Calu3 (cell line): Measurements from ENCODE around the gene NDUFA13. TPM values are rescaled to one million over a fixed set of nuclear protein-coding genes. Genes with fewer than 3 reads are reported as not detected.

Experiments
- BruUV-seq: library from RNA; stranded (reverse); fragments of 400-500 nt; replicated peaks from 2 replicates; lab custom pipeline; 2021; lab: Mats Ljungman, UMichigan
- CTCF ChIA-PET: fragments of 300-600 bp; sonication (Branson Sonifier 250); formaldehyde crosslinking; loops from one replicate; lab custom pipeline; 2022; ENCODE audit warnings: antibody characterized with exemption; lab: Charles Lee
- DNase-seq: peaks from one replicate; pipeline ENCODE4 v3.0.0; 2022
- H3K27ac Mint-ChIP-seq: one replicate; pipeline ENCODE4 v1.8.0; 2022; ENCODE audit warnings: mixed read lengths; ENCODE audit not compliant: unreplicated experiment
- H3K27me3 Mint-ChIP-seq: one replicate; pipeline ENCODE4 v1.8.0; 2022; ENCODE audit warnings: mixed read lengths; ENCODE audit not compliant: unreplicated experiment
- H3K36me3 Mint-ChIP-seq: one replicate; pipeline ENCODE4 v1.8.0; 2022; ENCODE audit warnings: mild to moderate bottlenecking, moderate library complexity, mixed read lengths; ENCODE audit not compliant: insufficient read depth, unreplicated experiment
- H3K4me1 Mint-ChIP-seq: one replicate; pipeline ENCODE4 v1.8.0; 2022; ENCODE audit warnings: mild to moderate bottlenecking, low read depth, mixed read lengths; ENCODE audit not compliant: unreplicated experiment
- H3K4me3 Mint-ChIP-seq: one replicate; pipeline ENCODE4 v1.8.0; 2022; ENCODE audit warnings: mild to moderate bottlenecking, low read depth, moderate library complexity, mixed read lengths; ENCODE audit not compliant: unreplicated experiment
- H3K9me3 Mint-ChIP-seq: one replicate; pipeline ENCODE4 v1.8.0; 2022; ENCODE audit warnings: low read depth, mixed read lengths; ENCODE audit not compliant: unreplicated experiment
- intact Hi-C: fragments of 100-400 bp; cut with micrococcal nuclease; formaldehyde crosslinking; loops from one replicate; pipeline ENCODE4 v1.10.0; 2022; ENCODE audit not compliant: unreplicated experiment
- total RNA-seq: library from RNA; stranded (reverse); gene quantifications from 2 replicates; pipeline ENCODE4 v1.2.3, GENCODE V29; 2022
- TF ChIP-seq, protein P1 (sequence below): fragments of 200-600 bp; IDR thresholded peaks from one replicate; pipeline ENCODE4 v1.8.0; 2022; ENCODE audit warnings: antibody characterized with exemption; ENCODE audit not compliant: unreplicated experiment

Gene NDUFA13
- total RNA-seq, 1 experiment from 2014 or later: 191 TPM

DNA sequence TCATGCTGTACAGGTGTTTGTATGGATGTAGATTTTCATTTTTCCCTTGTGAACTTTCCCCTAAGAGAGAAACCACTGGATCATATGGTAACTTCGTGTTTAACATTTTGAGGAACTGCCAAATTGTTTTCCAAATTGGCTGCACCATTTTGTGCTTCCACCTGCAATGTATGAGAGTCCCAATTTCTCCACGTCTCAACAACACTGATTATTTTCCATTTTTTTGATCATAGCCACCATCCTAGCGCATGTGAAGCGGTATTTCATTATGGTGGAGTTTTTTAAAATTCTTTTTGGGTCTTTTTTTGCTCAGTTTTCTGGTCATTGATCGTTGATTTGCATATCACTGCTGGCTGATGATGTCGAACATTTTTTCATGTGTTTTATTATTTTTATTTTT is 5.0 kb downstream of the NDUFA13 start:
- intact Hi-C loops: no loop called here
- Mint-ChIP-seq H3K27me3 (no peaks in the 10 kb centered on the region), H3K36me3 (peaks cover 24% of the 10 kb centered on the region), H3K27ac (no peak overlapping the region), H3K4me3 (no peak overlapping the region), H3K9me3 (no peaks in the 10 kb centered on the region), H3K4me1 (no peaks in the 10 kb centered on the region)
- no TSS peak for BruUV-seq
- TF ChIP-seq, protein P1, sequence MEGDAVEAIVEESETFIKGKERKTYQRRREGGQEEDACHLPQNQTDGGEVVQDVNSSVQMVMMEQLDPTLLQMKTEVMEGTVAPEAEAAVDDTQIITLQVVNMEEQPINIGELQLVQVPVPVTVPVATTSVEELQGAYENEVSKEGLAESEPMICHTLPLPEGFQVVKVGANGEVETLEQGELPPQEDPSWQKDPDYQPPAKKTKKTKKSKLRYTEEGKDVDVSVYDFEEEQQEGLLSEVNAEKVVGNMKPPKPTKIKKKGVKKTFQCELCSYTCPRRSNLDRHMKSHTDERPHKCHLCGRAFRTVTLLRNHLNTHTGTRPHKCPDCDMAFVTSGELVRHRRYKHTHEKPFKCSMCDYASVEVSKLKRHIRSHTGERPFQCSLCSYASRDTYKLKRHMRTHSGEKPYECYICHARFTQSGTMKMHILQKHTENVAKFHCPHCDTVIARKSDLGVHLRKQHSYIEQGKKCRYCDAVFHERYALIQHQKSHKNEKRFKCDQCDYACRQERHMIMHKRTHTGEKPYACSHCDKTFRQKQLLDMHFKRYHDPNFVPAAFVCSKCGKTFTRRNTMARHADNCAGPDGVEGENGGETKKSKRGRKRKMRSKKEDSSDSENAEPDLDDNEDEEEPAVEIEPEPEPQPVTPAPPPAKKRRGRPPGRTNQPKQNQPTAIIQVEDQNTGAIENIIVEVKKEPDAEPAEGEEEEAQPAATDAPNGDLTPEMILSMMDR: no peak
- CTCF ChIA-PET: no interaction called here
- no peak for DNase-seq

DNA sequence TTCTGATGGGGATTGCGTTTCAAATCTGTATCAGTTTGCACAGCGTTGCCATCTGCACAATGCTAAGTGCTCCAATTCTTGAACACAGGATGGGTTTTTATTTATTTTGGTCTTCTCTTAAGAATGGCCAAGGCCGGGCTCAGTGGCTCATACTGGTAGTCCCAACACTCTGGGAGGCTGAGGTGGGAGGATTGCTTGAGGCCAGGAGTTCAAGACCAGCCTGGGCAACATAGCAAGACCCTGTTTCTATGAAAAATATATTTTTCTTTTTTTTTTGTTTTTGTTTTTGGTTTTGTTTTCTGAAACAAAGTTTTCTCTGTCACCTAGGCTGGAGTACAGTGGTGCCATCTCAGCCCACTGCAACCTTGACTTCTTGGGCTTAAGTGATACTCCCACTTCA is 7.2 kb downstream of the NDUFA13 start:
- peaks cover 18% of the 10 kb centered on the region for H3K36me3 Mint-ChIP-seq
- CTCF ChIA-PET: no interaction called here
- BruUV-seq: no TSS peak
- no peak overlapping the region for H3K27ac Mint-ChIP-seq
- intact Hi-C loops: no loop called here
- H3K27me3 Mint-ChIP-seq: no peaks in the 10 kb centered on the region
- H3K4me1 Mint-ChIP-seq: no peaks in the 10 kb centered on the region
- no peak for DNase-seq
- H3K4me3 Mint-ChIP-seq: no peak overlapping the region
- H3K9me3 Mint-ChIP-seq: no peaks in the 10 kb centered on the region
- TF ChIP-seq, protein P1: no peak

DNA sequence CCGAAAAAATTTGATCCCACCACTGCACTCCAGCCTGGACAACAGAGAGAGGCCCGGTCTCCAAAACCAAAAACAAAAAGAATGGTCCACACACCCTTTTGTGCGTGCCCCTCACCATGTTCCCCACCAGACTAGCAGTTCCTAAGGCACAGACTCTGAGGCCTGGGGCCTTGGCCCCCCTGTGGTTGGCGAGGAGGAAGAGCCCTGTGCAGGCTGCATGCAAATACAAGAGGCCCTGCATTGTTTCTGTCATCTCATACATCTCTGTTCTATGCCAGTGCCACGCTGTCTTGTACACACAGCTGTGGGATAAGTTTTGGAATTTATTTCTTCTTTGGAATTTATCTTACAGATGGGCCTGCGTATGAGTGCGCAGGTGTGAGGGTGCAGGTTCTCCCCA is 8.0 kb downstream of the NDUFA13 start:
- no peak overlapping the region for H3K4me3 Mint-ChIP-seq
- intact Hi-C loops: no loop called here
- H3K9me3 Mint-ChIP-seq: no peaks in the 10 kb centered on the region
- no TSS peak for BruUV-seq
- TF ChIP-seq, protein P1: no peak
- H3K36me3 Mint-ChIP-seq: peaks cover 16% of the 10 kb centered on the region
- no peaks in the 10 kb centered on the region for H3K27me3 Mint-ChIP-seq
- no peaks in the 10 kb centered on the region for H3K4me1 Mint-ChIP-seq
- DNase-seq: no peak
- no peak overlapping the region for H3K27ac Mint-ChIP-seq
- CTCF ChIA-PET: no interaction called here

DNA sequence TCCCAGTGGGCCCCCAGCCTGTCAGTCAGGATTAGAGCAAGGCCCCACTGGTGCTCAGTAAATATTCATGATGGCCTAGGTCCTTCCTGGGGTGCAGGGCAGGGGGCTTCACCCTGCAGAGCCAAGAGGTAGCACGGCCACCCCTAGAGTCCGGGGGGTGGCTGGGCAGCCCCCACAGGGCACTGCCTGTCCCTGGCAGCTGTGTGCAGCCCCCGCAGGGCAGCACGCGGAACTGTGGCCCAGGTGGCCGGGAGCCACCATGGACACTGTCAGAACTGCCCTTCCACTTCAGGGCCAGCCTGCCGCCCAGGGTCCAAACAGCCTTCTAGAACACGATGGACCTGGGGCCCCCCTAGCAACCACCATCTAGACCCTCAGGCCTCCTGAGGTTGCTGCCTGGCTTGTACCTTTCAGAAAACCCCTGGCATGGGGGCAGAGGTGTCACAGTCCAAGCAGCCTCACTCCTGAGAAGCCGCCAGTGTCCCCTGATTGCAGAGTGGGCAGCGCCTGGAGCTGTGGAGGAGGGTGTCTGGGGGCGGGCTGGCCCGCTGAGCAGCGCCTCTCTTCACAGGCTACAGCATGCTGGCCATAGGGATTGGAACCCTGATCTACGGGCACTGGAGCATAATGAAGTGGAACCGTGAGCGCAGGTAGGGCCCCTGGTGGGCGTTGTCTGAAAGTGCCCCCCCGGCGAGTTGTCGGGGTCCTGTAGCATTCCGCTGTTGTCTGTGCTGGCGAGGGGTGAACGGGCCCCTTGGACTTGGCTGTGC is 9.8 kb downstream of the NDUFA13 start:
- no TSS peak for BruUV-seq
- no peak overlapping the region for H3K27ac Mint-ChIP-seq
- CTCF ChIA-PET: interaction anchor here (0.6 to 0.7 kb wide), 2 partner anchors 35 to 42 kb away, joined by 4 read pairs; no protein-coding TSS in a partner anchor
- H3K4me1 Mint-ChIP-seq: no peaks in the 10 kb centered on the region
- intact Hi-C loops: no loop called here
- no peak overlapping the region for H3K4me3 Mint-ChIP-seq
- no peaks in the 10 kb centered on the region for H3K9me3 Mint-ChIP-seq
- no peak for DNase-seq
- H3K36me3 Mint-ChIP-seq: peaks cover 14% of the 10 kb centered on the region
- TF ChIP-seq, protein P1: no peak
- H3K27me3 Mint-ChIP-seq: no peaks in the 10 kb centered on the region
